T47D (cell line): Measurements from ENCODE around the gene SEL1L.
"Not testable (repeated sequence)": the region's sequence is repeated elsewhere in the genome, so short reads cannot be mapped to it uniquely, and the experiment has no call there.

Experiments
- DNase-seq, 2 experiments: peaks; one replicate each; pipeline versions ENCODE4 v3.0.0 to v3.0.0-alpha.2; 2011 to 2012; ENCODE audit warnings: low read depth in 1 of 2, low spot score in 1 of 2
- JUND ChIP-seq: IDR thresholded peaks from 2 replicates; pipeline ENCODE4 v1.6.1; 2012; ENCODE audit warnings: low read depth
- in situ Hi-C: cut with HindIII; loops from 2 replicates; pipeline ENCODE4 v1.10.0; 2016; ENCODE audit warnings: low sequenced_read_pairs, low pct_unique_long_range_greater_than_20kb

SEL1L gene

GRCh38 chr14:81484120-81484519 is 49.5 kb downstream of the SEL1L start:
- no peak for TF ChIP-seq JUND
- no peak for DNase-seq
- in situ Hi-C loops, result no loop called here

- in situ Hi-C loops, result no loop called here
- TF ChIP-seq JUND, result no peak
- DNase-seq, result no peak
These were observed 52.9 kb downstream of the SEL1L start for GRCh38 chr14:81480741-81481140.

- no peak for TF ChIP-seq JUND
- in situ Hi-C loops, result no loop called here
- DNase-seq, result no peak
These were observed 55.2 kb downstream of the SEL1L start for GRCh38 chr14:81478446-81478845.

GRCh38 chr14:81476816-81477215 is 56.8 kb downstream of the SEL1L start:
- DNase-seq, result no peak
- in situ Hi-C loops, result no loop called here
- TF ChIP-seq JUND, result no peak

GRCh38 chr14:81474685-81475324 is 58.8 kb downstream of the SEL1L start:
- in situ Hi-C loops, result no loop called here
- TF ChIP-seq JUND, result no peak

GRCh38 chr14:81474148-81474492 is 59.5 kb downstream of the SEL1L start:
- no peak for DNase-seq
- in situ Hi-C loops, result no loop called here
- no peak for TF ChIP-seq JUND

More at GRCh38 chr14:81474685-81475324, 58.8 kb downstream of the SEL1L start:
- no peak for DNase-seq

GRCh38 chr14:81473456-81474147 is 60.1 kb downstream of the SEL1L start:
- TF ChIP-seq JUND, result no peak
- DNase-seq, result no peak
- in situ Hi-C loops, result no loop called here

- in situ Hi-C loops, result no loop called here
- no peak for TF ChIP-seq JUND
- DNase-seq, result no peak
These were observed 61.4 kb downstream of the SEL1L start for GRCh38 chr14:81472096-81472800.

- DNase-seq, result no peak
- no peak for TF ChIP-seq JUND
- in situ Hi-C loops, result no loop called here
These were observed 62.6 kb downstream of the SEL1L start for GRCh38 chr14:81471062-81471461.

GRCh38 chr14:81470557-81470826 is 63.2 kb downstream of the SEL1L start:
- DNase-seq, in situ Hi-C loops: not testable (repeated sequence)

- in situ Hi-C loops, result no loop called here
- TF ChIP-seq JUND, result no peak
- DNase-seq, result no peak
These were observed 66.8 kb downstream of the SEL1L start for GRCh38 chr14:81466854-81467253.

- no peak for DNase-seq
- in situ Hi-C loops, result no loop called here
- TF ChIP-seq JUND, result no peak
These were observed 68.0 kb downstream of the SEL1L start for GRCh38 chr14:81465507-81466228.

- in situ Hi-C loops, DNase-seq: not testable (repeated sequence)
These were observed 68.7 kb downstream of the SEL1L start for GRCh38 chr14:81465003-81465392.
